DMS53 treated with DMSO at 0.1 percent for 48 hours (cell line): ENCODE results near the gene LGALS8.
A peak's percentile ranks its signal among the peaks of the same experiment; 100 is the strongest.
"Not testable (repeated sequence)": the region's sequence is repeated elsewhere in the genome, so short reads cannot be mapped to it uniquely, and the experiment has no call there.

ENCODE experiments used
- DNase-seq: peaks from one replicate; lab custom pipeline; 2025; ENCODE audit not compliant: unreplicated experiment; lab: John Stamatoyannopoulos, UW

LGALS8 gene

DNA sequence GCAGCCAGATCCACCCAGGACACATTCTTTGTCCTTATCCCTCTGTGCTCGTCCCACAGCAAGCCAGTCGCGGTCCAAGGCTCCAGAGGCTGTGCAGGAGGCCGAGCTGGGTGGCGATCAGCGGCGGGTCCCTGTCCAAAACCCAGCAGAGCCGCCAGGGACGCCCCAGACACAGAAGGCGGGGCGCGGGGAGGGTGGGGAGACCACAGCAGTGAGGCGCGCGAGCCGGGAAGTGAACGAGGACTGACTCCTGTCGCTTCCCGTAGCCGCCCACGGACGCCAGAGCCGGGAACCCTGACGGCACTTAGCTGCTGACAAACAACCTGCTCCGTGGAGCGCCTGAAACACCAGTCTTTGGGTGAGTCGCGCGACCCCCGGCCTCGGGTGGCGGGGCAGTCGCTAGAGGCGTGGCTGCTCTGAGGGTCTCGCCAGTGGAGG, at the start of gene LGALS8:
Gene LGALS8 (plus strand): TSS at position 279 of the 438 bp plus-strand sequence. CDS start 2,089 bp downstream, outside the sequence.
- DNase-seq, result peak; percentile 56

DNA sequence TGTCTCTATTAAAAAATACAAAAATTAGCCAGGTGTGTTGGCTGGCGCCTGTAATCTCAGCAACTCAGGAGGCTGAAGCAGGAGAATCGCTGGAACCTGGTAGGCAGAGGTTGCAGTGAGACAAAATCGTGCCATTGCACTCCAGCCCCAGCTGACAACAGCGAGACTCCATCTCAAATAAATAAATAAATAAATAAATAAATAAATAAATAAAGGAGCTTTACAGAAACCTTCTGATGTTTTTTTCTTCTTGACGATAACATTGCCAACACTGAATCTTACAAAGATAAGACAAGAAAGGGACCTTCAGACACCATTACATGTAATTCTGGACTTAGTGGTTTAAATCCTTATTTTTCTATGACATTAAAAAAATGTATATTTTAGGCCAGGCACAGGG, 47.8 kb upstream of the LGALS8 start:
- no peak for DNase-seq

DNA sequence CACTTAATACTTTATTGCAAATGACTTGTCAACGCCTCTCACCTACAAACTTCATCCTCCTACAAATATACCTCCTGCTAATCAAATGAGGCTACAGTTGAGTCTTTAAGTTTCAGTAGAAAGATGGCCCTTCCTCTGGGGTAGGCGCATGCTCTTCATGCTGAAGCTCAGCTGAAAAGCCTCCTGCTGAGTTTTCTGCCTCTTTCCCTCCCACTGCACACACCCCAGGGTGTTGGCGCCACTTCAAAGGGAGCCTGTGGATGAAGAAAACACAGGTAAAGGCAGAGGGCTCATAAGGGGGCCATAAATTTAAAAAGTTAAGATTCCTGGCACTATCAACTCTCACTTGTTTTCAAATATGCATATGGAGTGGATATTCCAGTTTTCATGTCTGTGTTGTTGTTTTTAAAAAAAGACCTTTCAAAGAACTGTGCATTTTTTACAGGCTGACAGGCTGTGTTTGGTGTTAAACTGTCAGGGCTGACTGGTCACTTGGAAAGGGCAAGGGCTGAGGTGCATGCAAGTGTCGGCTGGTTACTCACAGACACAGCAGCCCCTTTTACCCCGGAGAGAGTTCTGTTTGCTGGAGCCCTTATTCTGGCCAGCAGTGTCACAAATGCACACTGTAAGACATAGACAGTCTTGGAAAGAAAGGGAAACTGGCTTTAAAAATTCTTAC, 42.9 kb upstream of the LGALS8 start:
- no peak for DNase-seq

DNA sequence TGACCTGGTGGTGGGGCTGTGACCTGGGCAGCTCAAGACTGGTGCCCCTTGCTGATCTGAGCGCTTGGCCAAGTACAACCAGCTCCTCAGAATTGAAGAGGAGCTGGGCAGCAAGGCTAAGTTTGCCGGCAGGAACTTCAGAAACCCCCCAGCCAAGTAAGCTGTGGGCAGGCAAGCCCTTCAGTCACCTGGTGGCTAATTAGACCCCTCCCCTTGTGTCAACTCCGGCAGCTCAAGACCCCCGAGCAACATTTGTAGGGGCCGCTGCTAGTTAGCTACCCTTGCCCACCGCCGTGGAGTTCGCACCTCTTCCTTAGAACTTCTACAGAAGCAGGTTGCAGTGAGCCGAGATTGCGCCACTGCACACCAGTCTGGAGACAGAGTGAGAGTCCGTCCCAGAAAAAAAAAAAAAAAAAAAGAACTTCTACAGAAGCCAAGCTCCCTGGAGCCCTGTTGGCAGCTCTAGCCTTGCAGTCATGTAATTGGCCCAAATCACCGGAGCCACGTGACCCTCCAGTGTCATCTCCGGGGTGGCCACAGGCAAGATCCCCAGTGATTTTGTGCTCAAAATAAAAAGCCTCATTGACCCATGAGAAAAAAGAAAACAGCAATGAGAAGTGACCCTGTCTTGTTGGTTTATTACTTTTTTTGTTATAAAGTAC, 39.3 kb upstream of the LGALS8 start:
- no peak for DNase-seq

DNA sequence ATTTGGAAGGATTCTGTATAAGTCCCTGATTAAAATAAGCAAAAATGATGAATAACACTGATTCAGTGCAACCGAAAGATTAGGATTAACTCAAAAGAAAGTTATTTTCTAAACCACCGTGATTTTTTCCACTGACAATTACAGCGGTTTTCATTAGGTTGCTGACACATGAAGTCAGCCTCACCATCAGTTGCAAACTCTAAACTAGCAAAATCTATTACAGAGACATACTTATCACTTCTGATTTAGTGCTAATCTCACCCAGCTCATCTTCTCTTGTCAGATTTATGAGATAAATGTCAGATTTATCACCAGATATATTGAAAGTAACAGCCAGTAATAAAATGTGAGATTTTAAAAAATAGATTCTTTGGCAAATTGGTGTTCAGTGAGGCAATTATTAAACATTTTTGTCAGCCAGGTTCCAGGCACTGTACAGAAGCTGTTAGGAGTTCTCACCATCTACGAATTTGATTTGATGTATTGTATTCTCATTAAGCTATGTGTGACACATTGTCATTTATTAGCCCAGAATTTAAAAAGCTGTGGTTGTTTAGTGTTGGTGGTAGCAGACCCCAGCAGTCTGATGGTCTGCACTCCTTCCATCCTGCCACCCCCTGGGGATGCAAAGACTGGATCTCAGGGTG, 37.3 kb upstream of the LGALS8 start:
- no peak for DNase-seq

DNA sequence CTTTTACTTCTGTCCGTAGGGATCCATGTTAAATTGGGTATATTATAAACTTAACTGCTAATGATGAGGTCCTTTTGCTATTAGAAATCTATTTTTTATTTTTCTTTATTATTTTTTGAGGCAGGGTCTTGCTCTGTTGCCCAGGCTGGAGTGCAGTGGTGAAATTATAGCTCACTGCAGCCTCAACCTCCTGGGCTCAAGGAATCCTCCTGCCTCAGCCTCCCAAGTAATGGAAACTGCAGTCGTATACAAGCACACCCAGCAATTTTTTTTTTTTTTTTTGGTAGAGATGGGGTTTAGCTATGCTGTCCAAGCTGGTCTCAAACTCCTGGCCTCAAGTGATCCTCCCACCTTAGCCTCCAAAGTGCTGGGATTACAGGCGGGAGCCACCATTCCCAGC, 34.6 kb upstream of the LGALS8 start:
- DNase-seq, result not testable (repeated sequence)

DNA sequence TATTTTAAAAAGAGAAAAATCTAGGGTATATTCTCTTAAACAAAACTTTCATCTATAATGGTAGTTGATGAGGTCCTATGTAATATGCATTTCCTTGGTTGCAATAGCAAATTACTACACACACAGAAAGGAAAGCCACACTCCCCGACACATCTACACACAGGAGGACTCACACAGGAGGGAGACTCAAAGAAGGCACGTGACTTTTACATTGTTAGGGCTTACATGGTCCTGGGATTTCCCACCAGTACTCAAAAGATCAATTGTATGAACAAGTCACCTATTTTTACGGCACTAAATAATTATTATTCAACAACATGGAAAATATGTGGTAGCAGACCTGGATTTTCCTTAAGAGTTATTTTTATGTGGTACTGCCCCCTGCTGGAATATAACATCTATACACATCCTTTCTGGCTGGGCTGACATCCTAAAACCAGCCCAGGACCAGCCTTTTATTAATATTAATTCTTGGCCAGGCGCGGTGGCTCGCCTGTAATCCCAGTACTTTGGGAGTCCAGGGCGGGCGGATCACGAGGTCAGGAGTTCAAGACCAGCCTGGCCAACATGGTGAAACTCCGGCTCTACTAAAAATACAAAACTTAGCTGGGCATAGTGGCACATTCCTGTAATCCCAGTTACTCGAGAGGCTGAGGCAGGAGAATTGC, 33.9 kb upstream of the LGALS8 start:
- DNase-seq, result peak; percentile 36

DNA sequence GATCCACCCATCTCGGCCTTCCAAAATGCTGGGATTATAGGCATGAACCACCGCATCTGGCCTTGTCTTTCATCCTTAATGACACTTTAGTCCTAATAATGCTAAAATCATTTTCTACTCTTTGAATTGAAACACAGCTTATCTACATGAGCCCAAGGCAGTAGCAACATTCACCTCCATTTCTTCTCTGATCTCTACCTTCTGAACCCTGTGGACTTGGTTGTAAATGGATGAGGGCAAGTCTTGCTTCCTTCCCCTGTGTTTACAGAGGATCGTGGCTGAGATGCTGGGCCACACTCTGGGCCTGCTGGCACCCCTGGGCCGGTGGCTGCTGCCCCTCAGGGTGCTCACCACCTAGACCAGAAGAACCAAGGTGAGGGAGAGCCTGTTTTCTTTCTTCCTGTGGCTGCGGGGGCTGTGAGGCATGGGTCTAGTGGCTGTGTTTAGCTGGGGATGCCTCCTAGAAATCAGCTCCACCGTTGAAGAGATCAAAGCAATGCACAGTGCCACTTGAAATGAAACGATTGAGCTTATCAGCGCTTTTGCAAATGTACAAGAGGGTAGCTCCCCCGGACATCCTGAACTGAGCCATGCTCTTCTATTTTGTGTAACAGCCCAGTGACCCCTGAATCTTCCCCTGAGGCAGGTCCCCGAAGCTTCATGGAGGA, 32.2 kb upstream of the LGALS8 start:
- DNase-seq, result no peak

DNA sequence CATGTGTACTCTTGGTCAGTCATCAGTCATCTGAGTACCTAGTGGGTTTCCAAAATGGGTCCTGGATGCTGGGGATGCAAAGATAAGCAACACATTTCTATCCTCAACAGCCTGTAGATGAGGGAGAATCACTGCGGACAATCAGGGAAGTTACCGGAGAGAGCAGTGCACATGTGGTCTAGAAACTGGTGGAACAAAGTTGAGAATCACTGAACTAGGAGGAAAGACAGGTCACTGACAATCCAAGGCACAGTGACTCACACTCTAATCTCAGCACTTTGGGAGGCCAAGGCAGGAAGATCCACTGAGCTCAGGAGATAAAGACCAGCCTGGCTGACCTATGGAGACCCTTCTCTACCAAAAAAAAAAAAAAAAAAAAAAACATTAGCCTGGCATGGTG, 31.4 kb upstream of the LGALS8 start:
- DNase-seq, result no peak

DNA sequence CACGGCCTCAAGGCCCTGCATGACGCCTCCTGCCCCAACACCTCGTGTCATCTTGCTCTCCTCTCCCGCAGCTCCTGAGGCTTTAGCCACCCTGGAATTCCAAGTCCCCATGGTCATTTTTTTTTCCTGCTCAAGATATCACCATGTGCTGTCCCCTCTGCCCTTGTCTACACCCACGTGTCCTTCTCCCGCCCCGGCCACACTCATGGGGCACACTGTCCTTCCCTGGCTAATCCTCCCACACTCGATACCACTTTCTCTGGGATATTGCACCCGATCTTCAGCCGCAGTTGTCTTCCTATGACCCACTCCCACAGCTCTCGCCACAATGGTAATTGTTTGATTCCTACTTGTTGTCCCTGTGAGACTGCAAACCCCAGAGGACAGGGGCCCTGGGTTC, 29.7 kb upstream of the LGALS8 start:
- DNase-seq, result no peak

DNA sequence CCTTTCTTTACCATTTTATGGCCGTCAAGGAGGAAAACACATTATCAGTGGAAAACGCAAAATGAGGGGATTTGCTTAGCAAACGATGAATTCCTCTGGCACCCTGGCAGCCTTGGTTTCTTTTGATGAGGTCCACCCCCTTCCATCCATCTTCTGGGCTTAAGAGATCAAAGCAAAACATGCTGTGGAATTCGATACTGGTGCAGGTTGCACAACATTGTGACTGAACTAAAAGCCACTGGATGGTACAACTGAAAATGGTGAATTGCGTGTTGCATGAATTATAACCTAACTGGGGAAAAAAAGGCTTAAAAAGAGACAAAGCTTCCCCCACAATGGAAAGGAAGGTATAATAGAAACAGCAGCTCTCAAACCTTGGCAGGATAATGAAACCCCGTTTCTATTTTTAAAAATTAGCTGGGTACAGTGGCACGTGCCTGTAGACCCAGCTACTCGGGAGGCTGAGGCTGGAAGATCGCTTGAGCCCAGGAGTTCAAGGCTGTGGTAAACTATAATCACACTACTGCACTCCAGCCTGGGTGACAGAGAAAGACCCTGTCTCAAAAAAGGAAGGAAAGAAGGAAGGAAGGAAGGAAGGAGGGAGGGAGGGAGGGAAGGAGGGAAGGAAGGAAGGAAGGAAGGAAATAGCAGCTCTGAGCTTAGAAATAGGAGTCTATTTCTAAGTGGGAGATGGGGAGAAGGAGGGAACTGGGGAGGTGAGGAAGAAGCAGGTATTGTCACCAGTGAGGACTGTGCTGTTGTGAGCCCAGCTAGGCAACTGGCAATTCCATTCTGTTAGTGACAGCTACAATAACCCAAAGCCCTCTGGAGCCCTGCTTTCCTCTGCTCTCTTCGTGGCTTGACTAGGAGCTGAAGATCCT, 29.0 kb upstream of the LGALS8 start:
- DNase-seq, result peak; percentile 80

DNA sequence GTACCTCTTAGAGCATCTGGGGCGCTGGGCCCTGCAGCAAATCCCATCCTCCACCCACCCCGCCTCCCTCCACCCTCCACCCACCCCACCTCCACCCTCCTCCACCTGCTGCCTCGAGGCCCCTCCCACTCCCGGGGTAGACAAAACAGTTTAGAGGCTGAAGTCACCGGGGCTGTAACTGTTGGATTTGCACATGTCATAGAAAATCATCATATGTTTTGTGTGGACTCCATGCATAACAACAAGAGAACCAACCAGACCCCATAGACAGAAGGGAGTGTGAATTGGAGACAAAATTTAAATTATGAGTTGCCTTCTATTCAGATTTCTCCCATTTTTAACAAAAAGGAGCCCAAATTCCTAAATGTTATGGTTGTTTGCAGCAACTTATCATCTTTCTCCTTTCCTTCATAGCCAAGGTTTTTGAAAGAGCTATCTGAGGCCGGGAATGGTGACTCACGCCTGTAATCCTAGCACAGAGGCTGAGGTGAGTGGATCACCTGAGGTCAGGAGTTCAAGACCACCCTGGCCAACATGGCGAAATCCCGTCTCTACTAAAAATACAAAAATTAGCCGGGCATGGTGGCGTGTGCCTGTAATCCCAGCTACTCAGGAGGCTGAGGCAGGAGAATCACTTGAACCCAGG, 28.2 kb upstream of the LGALS8 start:
- DNase-seq, result peak; percentile 80

DNA sequence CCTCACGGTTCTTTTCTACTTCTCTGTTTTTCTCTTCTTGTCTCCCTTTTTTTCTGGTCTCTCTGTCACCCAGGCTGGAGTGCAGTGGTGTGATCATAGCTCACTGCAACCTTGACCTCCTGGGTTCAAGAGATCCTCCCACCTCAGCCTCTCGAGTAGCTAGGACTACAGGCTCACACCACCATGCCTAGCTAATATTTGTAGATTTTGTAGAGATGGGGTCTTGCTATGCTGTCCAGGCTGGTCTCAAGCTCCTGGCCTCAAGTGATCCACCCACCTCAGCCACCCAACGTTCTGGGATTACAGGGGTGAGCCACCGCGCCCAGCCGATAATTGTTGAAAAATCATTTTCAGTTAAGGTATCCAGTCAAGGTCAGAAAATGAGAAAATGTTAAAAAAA, 25.9 kb upstream of the LGALS8 start:
- DNase-seq, result no peak

DNA sequence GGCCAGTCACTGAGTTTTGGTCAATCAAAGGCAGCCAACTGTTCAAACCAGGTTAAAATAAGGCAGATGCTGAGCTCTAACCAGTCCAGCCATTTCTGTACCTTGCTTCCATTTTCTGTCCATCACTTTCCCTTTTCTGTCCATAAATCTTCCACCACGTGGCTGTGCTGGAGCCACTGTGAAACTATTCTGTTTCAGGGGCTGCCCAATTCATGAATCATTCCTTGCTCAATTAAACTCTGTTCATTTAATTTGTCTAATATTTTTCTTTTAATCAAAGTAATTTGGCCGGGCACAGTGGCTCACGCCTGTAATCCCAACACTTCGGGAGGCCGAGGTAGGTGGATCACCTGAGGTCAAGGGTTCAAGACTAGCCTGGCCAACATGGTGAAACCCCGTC, 22.7 kb upstream of the LGALS8 start:
- no peak for DNase-seq

DNA sequence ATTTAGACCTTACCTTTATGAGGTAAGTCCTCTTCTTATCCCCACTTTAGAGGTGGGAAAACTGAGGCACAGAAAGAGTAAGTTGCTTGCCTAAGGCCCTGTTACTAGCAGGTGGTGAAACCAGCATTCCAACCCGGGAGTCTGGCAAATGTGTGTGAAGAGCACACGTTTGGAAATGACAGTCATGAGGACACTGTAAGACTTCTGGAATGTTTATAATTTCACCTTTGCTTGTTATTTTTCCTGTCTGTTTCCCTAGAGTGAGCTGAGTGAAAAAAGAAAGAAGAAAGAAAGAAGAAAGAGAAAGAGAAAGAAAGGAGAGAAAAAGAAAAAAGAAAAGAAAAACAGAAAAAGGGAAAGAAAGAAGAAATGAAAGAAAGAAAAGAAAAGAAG, 21.2 kb upstream of the LGALS8 start:
- DNase-seq, result no peak

DNA sequence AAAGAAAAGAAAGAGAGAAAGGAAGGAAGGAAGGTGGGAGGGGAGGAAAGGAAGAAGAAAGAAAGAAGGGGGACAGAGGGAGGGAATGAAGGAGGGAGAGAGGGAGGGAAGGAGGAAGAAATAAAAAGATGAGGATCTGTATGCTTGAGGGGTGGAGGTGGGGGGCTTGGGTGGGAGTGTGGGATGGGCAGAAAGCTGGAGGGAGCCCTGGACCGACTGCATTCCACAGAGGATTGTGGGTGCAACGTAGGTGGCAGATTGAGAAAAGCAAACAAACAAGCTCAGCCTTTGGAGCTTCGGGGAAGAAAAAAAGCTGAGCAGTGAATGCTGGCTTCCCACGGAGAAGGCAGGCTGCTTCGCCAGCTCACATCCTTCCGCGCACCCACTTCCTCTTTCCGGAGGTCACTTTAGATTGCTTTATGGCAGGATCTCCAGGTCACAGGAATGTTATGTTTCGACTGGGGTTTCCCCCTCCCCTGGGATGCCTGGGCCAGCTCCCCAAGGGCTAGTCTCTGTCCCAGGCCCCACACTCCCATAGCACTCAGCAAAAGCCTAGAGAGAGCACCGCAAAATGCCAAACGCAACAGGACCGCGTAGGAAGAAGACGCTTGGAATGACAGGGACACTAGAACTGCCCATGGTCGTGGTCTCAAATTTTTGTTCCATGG, 20.7 kb upstream of the LGALS8 start:
- DNase-seq, result peak; percentile 60

DNA sequence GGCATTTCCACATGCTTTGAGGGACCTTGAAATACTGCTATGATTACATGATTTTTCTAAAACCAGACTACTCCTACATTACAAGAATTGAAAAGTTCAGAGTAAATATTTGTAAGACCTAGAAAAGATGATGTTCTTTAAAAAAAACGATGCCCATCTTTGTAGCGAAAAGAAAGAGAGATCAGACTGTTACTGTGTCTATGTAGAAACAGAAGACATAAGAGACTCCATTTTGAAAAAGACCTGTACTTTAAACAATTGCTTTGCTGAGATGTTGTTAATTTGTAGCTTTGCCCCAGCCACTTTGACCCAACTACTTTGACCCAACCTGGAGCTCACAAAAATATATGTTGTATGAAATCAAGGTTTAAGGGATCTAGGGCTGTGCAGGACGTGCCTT, 19.4 kb upstream of the LGALS8 start:
- DNase-seq, result not testable (repeated sequence)

DNA sequence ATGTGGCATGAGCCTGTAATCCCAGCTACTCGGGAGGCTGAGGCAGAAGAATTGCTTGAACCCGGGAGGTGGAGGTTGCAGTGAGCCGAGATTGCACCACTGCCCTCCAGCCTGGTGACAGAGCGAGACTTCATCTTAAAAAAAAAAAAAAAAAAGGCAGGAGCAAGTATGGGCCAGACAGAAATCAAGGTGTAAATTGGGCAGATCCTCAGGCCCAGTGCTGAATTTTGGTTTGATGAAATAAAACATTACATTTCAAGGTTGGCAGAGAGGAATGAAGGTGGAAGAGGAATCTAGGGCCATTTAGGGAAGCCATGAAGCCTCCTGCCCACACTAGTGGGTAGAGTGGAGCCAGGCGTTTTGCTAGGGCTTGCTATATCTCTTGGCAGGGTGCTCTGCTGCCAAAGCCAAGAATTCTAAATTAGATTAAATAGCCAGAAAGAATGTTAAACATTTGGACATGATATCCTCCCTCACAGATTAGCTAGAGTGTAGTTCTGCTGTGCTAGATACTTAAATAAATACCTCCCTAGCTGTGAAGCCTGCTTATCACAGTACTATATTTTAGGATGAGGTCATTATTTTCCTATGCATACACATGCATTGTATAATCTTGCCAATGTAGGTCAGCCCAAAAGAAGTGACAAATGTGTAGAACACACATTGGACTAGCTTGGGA, 16.6 kb upstream of the LGALS8 start:
- no peak for DNase-seq

DNA sequence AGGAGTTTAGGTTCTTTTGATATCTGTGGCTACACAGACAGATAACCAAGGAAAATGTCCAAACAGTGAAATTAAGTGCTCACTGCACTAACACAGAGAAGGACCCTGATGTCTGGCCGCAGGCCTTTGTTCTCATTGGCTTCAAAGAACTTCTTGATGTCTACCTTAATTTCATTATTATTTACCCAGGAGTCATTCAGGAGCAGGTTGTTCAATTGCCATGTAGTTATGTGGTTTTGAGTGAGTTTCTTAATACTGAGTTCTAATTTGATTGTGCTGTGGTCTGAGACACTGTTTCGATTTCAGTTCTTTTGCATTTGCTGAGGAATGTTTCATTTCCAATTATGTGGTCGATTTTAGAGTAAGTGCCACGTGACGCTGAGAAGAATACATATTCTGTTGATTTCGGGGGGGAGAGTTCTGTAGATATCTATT, 15.2 kb upstream of the LGALS8 start:
- DNase-seq, result no peak
